ENCODE measurements around the gene COPRS. TPM values are rescaled to one million over a fixed set of nuclear protein-coding genes. Genes with fewer than 3 reads are reported as not detected.
"Not testable (repeated sequence)": the region's sequence is repeated elsewhere in the genome, so short reads cannot be mapped to it uniquely, and the experiment has no call there.

The COPRS gene
- total RNA-seq, 5 donors from 2014 or later (not counting 1 experiment from before 2014, with no cell fraction given), result 2.1 to 6.7 (median 5.1) TPM

- Mint-ChIP-seq H3K27ac (no peak overlapping the region), H3K27me3 (peaks cover 0 to 3% of the 10 kb centered on the region in 2 donors), H3K9me3 (no peaks in the 10 kb centered on the region), H3K4me1 (no peaks in the 10 kb centered on the region), H3K36me3 (no peaks in the 10 kb centered on the region), H3K4me3 (no peak overlapping the region)
- no peak for ATAC-seq (replicated peaks in 1 of 4)
- Histone ChIP-seq H3K4me1 (ENCODE audit: control insufficient read depth in 1 of 2, extremely low read depth in 1 of 2, insufficient read depth in 2 of 2, low read length in 2 of 2) (no peaks in the 10 kb centered on the region), H3K36me3 (ENCODE audit: control insufficient read depth in 2 of 2, extremely low read depth in 1 of 2, insufficient read depth in 1 of 2, low read length in 1 of 2) (no peaks in the 10 kb centered on the region), H3K27ac (ENCODE audit: low read length) (no peak overlapping the region), H3K27me3 (replicated peaks in 1 of 2; ENCODE audit: control insufficient read depth in 2 of 2, extremely low read depth in 1 of 2, insufficient read depth in 2 of 2, low read length in 1 of 2) (peaks cover 0 to 2% of the 10 kb centered on the region in 2 experiments), H3K9me3 (no peaks in the 10 kb centered on the region), H3K4me3 (ENCODE audit: control insufficient read depth in 1 of 2, extremely low read depth in 1 of 2, low read length in 1 of 2) (no peak overlapping the region)
- ChIA-PET CTCF (no interaction called here), POLR2A (no interaction called here)
- WGBS (ENCODE audit: insufficient coverage), result 92% methylated on average over 5 of the region's 5 CpGs
- DNase-seq, result no peak
Measured at GRCh38 chr17:31819578-31819977, 39.5 kb downstream of the COPRS start.

DNA sequence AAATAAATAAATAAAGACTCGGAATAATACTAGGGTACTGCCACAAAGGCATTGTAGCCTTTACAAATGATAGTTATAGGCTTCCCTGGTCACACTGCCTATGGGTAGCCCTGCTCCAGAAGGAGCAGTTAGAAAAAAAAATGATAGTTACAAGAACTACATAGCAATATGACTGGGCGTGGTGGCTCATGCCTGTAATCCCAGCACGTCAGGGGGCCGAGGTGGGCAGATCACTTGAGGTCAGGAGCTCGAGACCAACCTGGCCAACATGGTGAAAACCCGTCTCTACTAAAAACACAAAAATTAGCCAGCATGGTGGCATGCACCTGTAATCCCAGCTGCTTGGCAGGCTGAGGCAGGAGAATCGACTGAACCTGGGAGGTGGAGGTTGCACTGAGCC lies 40.2 kb downstream of the COPRS start:
- DNase-seq; H3K4me1 Mint-ChIP-seq; H3K27ac ChIP-seq (ENCODE audit: low read length); H3K36me3 Mint-ChIP-seq; CTCF ChIA-PET; H3K9me3 ChIP-seq; H3K4me3 ChIP-seq (ENCODE audit: control insufficient read depth in 1 of 2, extremely low read depth in 1 of 2, low read length in 1 of 2); H3K9me3 Mint-ChIP-seq; POLR2A ChIA-PET; H3K27me3 Mint-ChIP-seq; H3K36me3 ChIP-seq (ENCODE audit: control insufficient read depth in 2 of 2, extremely low read depth in 1 of 2, insufficient read depth in 1 of 2, low read length in 1 of 2); ATAC-seq (replicated peaks in 1 of 4); H3K4me3 Mint-ChIP-seq; H3K27ac Mint-ChIP-seq; H3K27me3 ChIP-seq (replicated peaks in 1 of 2; ENCODE audit: control insufficient read depth in 2 of 2, extremely low read depth in 1 of 2, insufficient read depth in 2 of 2, low read length in 1 of 2); H3K4me1 ChIP-seq (ENCODE audit: control insufficient read depth in 1 of 2, extremely low read depth in 1 of 2, insufficient read depth in 2 of 2, low read length in 2 of 2): not testable (repeated sequence)
- no CpG with 5 or more reads among the region's 7 CpGs for WGBS (ENCODE audit: insufficient coverage)

- Histone ChIP-seq H3K4me3 (ENCODE audit: control insufficient read depth in 1 of 2, extremely low read depth in 1 of 2, low read length in 1 of 2) (no peak overlapping the region), H3K9me3 (no peaks in the 10 kb centered on the region), H3K4me1 (ENCODE audit: control insufficient read depth in 1 of 2, extremely low read depth in 1 of 2, insufficient read depth in 2 of 2, low read length in 2 of 2) (no peaks in the 10 kb centered on the region), H3K27me3 (replicated peaks in 1 of 2; ENCODE audit: control insufficient read depth in 2 of 2, extremely low read depth in 1 of 2, insufficient read depth in 2 of 2, low read length in 1 of 2) (peaks cover 0 to 14% of the 10 kb centered on the region in 2 experiments), H3K27ac (ENCODE audit: low read length) (no peak overlapping the region), H3K36me3 (ENCODE audit: control insufficient read depth in 2 of 2, extremely low read depth in 1 of 2, insufficient read depth in 1 of 2, low read length in 1 of 2) (no peaks in the 10 kb centered on the region)
- Mint-ChIP-seq H3K4me3 (no peak overlapping the region), H3K9me3 (no peaks in the 10 kb centered on the region), H3K4me1 (no peaks in the 10 kb centered on the region), H3K27me3 (peaks cover 7 to 13% of the 10 kb centered on the region in 2 donors), H3K36me3 (no peaks in the 10 kb centered on the region), H3K27ac (no peak overlapping the region)
- no peak for DNase-seq
- WGBS (ENCODE audit: insufficient coverage), result 67% methylated on average over 2 of the region's 5 CpGs
- ATAC-seq (replicated peaks in 1 of 4), result no peak
- ChIA-PET POLR2A (no interaction called here), CTCF (no interaction called here)
Measured at GRCh38 chr17:31815212-31815730, 43.8 kb downstream of the COPRS start.

GRCh38 chr17:31811101-31811500 lies 47.9 kb downstream of the COPRS start:
- Mint-ChIP-seq H3K36me3 (no peaks in the 10 kb centered on the region), H3K4me3 (no peak overlapping the region), H3K9me3 (no peaks in the 10 kb centered on the region), H3K27ac (no peak overlapping the region), H3K27me3 (peaks cover 7 to 14% of the 10 kb centered on the region in 2 donors), H3K4me1 (no peaks in the 10 kb centered on the region)
- H3K36me3 ChIP-seq (ENCODE audit: control insufficient read depth in 2 of 2, extremely low read depth in 1 of 2, insufficient read depth in 1 of 2, low read length in 1 of 2), result no peaks in the 10 kb centered on the region
- ATAC-seq (replicated peaks in 1 of 4), result no peak
- H3K27ac ChIP-seq (ENCODE audit: low read length), result no peak overlapping the region
- H3K4me3 ChIP-seq (ENCODE audit: control insufficient read depth in 1 of 2, extremely low read depth in 1 of 2, low read length in 1 of 2), result no peak overlapping the region
- H3K9me3 ChIP-seq, result no peaks in the 10 kb centered on the region
- CTCF ChIA-PET, result no interaction called here
- POLR2A ChIA-PET, result no interaction called here
- DNase-seq, result no peak
- no peaks in the 10 kb centered on the region for H3K4me1 ChIP-seq (ENCODE audit: control insufficient read depth in 1 of 2, extremely low read depth in 1 of 2, insufficient read depth in 2 of 2, low read length in 2 of 2)
- no CpG with 5 or more reads among the region's 4 CpGs for WGBS (ENCODE audit: insufficient coverage)
- H3K27me3 ChIP-seq (replicated peaks in 1 of 2; ENCODE audit: control insufficient read depth in 2 of 2, extremely low read depth in 1 of 2, insufficient read depth in 2 of 2, low read length in 1 of 2), result peaks cover 0 to 15% of the 10 kb centered on the region in 2 experiments

DNA sequence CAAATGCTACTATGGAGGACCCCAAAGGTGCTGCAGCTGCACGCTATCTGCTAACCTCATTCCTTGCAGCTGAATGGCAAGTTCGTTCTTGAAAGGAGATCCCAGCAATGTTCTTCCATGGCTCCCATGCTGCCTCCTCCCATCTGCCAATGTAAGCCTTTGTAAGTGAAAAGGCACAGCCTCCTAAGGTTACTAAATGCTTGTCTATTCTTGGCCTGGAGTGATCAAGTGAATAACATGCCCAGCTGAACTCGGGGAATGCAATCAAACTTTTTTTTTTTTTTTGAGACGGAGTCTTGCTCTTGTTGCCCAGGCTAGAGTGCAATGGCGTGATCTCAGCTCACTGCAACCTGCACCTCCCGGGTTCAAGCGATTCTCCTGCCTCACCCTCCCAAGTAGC lies 49.2 kb downstream of the COPRS start:
- H3K4me1 Mint-ChIP-seq; DNase-seq; H3K36me3 ChIP-seq (ENCODE audit: control insufficient read depth in 2 of 2, extremely low read depth in 1 of 2, insufficient read depth in 1 of 2, low read length in 1 of 2); H3K4me1 ChIP-seq (ENCODE audit: control insufficient read depth in 1 of 2, extremely low read depth in 1 of 2, insufficient read depth in 2 of 2, low read length in 2 of 2); ATAC-seq (replicated peaks in 1 of 4); H3K36me3 Mint-ChIP-seq; POLR2A ChIA-PET; H3K4me3 Mint-ChIP-seq; H3K4me3 ChIP-seq (ENCODE audit: control insufficient read depth in 1 of 2, extremely low read depth in 1 of 2, low read length in 1 of 2); H3K9me3 ChIP-seq; H3K27ac ChIP-seq (ENCODE audit: low read length); H3K9me3 Mint-ChIP-seq; H3K27ac Mint-ChIP-seq: not testable (repeated sequence)
- peaks cover 0 to 19% of the 10 kb centered on the region in 2 experiments for H3K27me3 ChIP-seq (replicated peaks in 1 of 2; ENCODE audit: control insufficient read depth in 2 of 2, extremely low read depth in 1 of 2, insufficient read depth in 2 of 2, low read length in 1 of 2)
- CTCF ChIA-PET, result interaction anchor here in 1 of 2 donors (0.7 kb wide), 1 partner anchor 28 kb away, joined by 3 read pairs; no protein-coding TSS in a partner anchor
- 89% methylated on average over 4 of the region's 7 CpGs for WGBS (ENCODE audit: insufficient coverage)
- peaks cover 7 to 17% of the 10 kb centered on the region in 2 donors for H3K27me3 Mint-ChIP-seq

- Histone ChIP-seq H3K36me3 (ENCODE audit: control insufficient read depth in 2 of 2, extremely low read depth in 1 of 2, insufficient read depth in 1 of 2, low read length in 1 of 2) (no peaks in the 10 kb centered on the region), H3K4me3 (ENCODE audit: control insufficient read depth in 1 of 2, extremely low read depth in 1 of 2, low read length in 1 of 2) (no peak overlapping the region), H3K27me3 (replicated peaks in 1 of 2; ENCODE audit: control insufficient read depth in 2 of 2, extremely low read depth in 1 of 2, insufficient read depth in 2 of 2, low read length in 1 of 2) (peaks cover 0 to 15% of the 10 kb centered on the region in 2 experiments), H3K4me1 (ENCODE audit: control insufficient read depth in 1 of 2, extremely low read depth in 1 of 2, insufficient read depth in 2 of 2, low read length in 2 of 2) (no peaks in the 10 kb centered on the region), H3K9me3 (no peaks in the 10 kb centered on the region), H3K27ac (ENCODE audit: low read length) (no peak overlapping the region)
- no peak overlapping the region for H3K4me3 Mint-ChIP-seq
- no peaks in the 10 kb centered on the region for H3K9me3 Mint-ChIP-seq
- POLR2A ChIA-PET, result no interaction called here
- ATAC-seq (replicated peaks in 1 of 4) (no peak), DNase-seq (no peak)
- CTCF ChIA-PET, result interaction anchor here (0.6 to 0.7 kb wide), 3 partner anchors 11 to 275 kb away, joined by 3 to 4 read pairs (median 3); no protein-coding TSS in a partner anchor
- peaks cover 7 to 16% of the 10 kb centered on the region in 2 donors for H3K27me3 Mint-ChIP-seq
- H3K27ac Mint-ChIP-seq, result no peak overlapping the region
- WGBS (ENCODE audit: insufficient coverage), result 94% methylated on average over 3 of the region's 4 CpGs
- no peaks in the 10 kb centered on the region for H3K36me3 Mint-ChIP-seq
- no peaks in the 10 kb centered on the region for H3K4me1 Mint-ChIP-seq
Measured at GRCh38 chr17:31808521-31809050, 50.5 kb downstream of the COPRS start.

GRCh38 chr17:31807846-31808245 lies 51.2 kb downstream of the COPRS start:
- H3K4me3 Mint-ChIP-seq, result no peak overlapping the region
- H3K9me3 ChIP-seq, result no peaks in the 10 kb centered on the region
- ATAC-seq (replicated peaks in 1 of 4) (no peak), DNase-seq (no peak)
- H3K4me1 ChIP-seq (ENCODE audit: control insufficient read depth in 1 of 2, extremely low read depth in 1 of 2, insufficient read depth in 2 of 2, low read length in 2 of 2), result no peaks in the 10 kb centered on the region
- H3K27me3 Mint-ChIP-seq, result peaks cover 7 to 14% of the 10 kb centered on the region in 2 donors
- H3K27ac ChIP-seq (ENCODE audit: low read length), result no peak overlapping the region
- H3K27ac Mint-ChIP-seq, result no peak overlapping the region
- no peaks in the 10 kb centered on the region for H3K9me3 Mint-ChIP-seq
- CTCF ChIA-PET, result no interaction called here
- H3K4me1 Mint-ChIP-seq, result no peaks in the 10 kb centered on the region
- H3K36me3 ChIP-seq (ENCODE audit: control insufficient read depth in 2 of 2, extremely low read depth in 1 of 2, insufficient read depth in 1 of 2, low read length in 1 of 2), result no peaks in the 10 kb centered on the region
- POLR2A ChIA-PET, result no interaction called here
- H3K4me3 ChIP-seq (ENCODE audit: control insufficient read depth in 1 of 2, extremely low read depth in 1 of 2, low read length in 1 of 2), result no peak overlapping the region
- peaks cover 0 to 14% of the 10 kb centered on the region in 2 experiments for H3K27me3 ChIP-seq (replicated peaks in 1 of 2; ENCODE audit: control insufficient read depth in 2 of 2, extremely low read depth in 1 of 2, insufficient read depth in 2 of 2, low read length in 1 of 2)
- H3K36me3 Mint-ChIP-seq, result no peaks in the 10 kb centered on the region

All from T-cell (primary cell).